HG03460 (cell line): ENCODE results near the gene DLG5.

ENCODE experiments used
- ATAC-seq: cut with Tn5 transposase; IDR thresholded peaks from one replicate; pipeline ENCODE4 v1.9.1; 2021; ENCODE audit not compliant: unreplicated experiment

DLG5 gene

GRCh38 chr10:77896058-77896457, 30.5 kb downstream of the DLG5 start:
- no peak for ATAC-seq

GRCh38 chr10:77894058-77894457, 32.5 kb downstream of the DLG5 start:
- ATAC-seq, result no peak

- no peak for ATAC-seq
These were observed 33.2 kb downstream of the DLG5 start for GRCh38 chr10:77893386-77893785.

GRCh38 chr10:77892761-77893160, 33.8 kb downstream of the DLG5 start:
- ATAC-seq, result no peak

DNA sequence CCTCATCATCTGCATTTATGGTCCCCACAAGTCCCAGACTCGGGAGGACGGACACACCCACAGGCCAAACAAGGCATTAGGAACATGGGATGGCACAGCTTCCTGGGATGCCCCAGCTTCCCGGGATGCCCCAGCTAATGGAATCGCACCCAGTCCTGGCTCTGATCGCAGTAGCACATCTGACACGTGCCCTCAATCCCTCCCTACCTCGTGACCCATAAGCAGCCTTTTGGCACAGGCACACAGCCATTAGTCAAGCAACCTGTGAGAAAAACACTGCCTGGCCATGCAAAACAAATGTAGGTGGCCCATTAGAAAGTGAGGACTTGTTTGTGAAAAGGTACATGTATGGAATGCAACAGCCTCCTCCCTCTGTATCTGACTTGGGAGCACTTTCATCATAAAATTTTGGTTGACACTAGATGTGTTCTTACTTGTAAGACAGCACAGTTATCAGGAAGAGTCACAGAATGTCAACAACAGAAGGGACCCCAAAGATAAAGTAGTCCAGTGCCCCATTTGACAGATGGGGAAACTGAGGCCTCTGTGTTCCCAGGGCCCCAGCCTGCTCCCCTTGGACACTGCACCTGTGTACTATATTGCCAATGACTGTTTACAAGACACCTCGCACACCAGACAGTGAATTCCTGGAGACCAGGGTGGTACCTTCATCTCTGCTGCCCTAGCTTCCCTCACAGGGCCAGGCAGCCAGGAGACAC, 34.4 kb downstream of the DLG5 start:
- ATAC-seq, result no peak

GRCh38 chr10:77890097-77890496, 36.5 kb downstream of the DLG5 start:
- no peak for ATAC-seq

- no peak for ATAC-seq
These were observed 37.2 kb downstream of the DLG5 start for GRCh38 chr10:77889277-77889903.

- no peak for ATAC-seq
These were observed 38.2 kb downstream of the DLG5 start for GRCh38 chr10:77888356-77888703.

DNA sequence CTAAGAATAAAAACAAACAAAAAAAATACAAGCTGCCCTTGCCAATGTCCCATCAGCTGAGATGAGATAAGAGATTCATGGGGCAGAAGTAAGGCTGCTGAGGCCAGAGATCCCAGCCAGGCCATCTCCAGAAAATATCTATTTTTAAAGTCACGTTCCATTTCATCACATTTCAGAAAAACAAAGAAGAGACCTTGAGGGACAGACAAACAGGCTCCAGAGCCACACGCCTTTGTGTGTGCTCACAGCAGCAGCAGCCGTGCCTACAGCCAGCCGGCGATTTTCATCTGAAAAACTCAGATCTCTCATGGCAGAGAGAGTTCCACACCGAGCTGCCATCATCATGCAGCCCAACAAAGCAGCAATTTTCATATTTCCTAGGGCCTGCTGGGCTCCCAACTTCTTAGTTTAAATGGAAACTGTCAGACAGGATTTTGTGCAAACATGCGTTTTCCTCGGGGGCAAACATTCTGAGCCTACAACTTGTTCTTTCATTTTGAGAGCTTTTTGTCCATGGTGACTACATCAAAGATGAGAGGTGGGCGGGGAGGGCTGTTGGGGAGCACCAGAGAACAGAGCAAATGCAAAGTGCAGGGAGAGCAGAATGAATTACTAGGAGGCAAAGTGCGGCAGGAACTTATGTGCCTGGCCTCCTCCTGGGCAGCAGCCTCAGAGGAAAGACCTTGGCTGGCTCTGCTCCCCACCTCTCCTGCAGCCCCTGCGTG, 38.8 kb downstream of the DLG5 start:
- ATAC-seq, result no peak

DNA sequence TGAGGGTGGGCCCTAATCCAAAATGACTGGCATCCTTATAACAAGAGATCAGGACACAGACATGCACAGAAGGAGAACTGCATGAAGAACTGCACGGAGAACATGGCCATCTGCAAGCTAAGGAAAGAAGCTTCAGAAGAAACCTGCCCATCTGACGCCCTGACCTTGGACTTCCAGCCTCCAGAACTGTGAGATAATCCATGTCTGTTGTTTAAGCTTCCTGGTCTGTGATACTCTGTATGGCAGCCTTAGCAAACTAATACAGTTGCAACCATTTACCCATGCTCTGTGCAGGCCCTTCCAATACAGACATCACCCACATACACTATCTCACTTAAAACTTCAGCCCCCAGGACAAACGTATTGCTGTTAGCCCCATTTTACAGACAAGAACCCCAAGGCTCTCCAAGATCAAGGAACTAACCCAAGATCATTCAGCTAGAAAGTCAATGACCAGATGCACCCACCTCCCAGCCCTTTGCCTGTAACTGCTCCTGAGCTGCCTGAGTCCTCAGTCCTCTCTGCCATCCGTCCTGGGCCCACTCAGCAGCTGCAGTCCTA, 39.7 kb downstream of the DLG5 start:
- no peak for ATAC-seq

- no peak for ATAC-seq
These were observed 42.4 kb downstream of the DLG5 start for GRCh38 chr10:77884181-77884580.

DNA sequence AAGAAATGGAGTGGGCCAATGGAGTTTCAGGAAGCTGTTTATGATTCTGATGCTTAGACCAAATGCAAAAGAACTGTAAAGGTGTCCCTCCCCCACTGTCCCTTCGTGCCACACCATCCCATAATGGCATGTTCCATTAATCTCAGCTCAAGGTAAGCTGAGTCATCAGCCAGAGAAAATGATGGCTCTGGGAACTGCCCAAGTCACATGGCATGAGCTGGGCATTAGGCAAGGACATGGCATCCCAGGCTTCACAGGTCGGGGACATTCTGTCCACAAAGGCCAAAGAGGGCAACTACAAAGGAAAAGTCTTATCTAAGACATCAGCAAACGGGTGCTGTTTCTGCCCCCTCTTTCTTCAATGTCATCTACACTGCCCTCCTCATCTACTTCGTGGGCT, 44.9 kb downstream of the DLG5 start:
- ATAC-seq, result no peak

GRCh38 chr10:77881222-77881621, 45.3 kb downstream of the DLG5 start:
- no peak for ATAC-seq

DNA sequence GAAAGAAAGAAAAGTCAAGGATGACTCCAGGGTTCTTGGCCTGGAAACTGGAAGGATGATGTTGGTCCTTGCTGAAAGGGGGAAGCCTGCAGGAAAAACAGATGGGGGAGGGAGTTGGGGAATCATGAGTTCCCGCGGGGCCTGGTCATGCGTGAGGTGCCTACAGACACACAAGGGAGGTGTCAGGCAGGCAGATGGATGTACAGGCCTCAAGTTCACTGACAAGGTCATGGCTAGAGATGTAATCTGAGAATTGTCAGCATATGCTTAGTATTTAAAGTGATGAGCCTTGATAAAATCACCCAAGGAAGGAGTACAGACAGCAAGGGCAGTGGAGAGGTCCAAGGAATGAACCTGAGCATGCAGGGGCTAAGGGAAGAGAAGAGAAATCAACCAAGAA, 46.8 kb downstream of the DLG5 start:
- ATAC-seq, result no peak

DNA sequence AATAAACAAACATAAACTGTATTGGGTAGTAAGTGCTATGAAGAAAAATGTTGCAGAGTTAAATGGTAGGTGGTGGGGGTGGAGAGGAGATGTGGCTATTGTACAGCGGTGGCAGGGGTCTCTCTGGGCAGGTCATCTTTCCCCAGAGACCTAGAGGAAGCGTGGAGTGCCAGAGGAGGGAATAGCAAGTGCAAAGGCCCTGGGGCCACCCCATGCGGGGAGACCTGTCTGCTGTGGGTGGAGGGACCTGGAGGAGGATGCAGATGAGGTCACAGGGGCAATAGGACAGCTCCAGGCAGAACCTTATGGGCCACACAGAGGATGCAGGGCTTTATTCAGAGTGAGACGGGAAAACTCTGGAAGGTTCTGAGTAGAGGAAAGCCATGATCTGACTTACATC, 47.5 kb downstream of the DLG5 start:
- ATAC-seq, result no peak

GRCh38 chr10:77877441-77878344, 48.9 kb downstream of the DLG5 start:
- no peak for ATAC-seq

DNA sequence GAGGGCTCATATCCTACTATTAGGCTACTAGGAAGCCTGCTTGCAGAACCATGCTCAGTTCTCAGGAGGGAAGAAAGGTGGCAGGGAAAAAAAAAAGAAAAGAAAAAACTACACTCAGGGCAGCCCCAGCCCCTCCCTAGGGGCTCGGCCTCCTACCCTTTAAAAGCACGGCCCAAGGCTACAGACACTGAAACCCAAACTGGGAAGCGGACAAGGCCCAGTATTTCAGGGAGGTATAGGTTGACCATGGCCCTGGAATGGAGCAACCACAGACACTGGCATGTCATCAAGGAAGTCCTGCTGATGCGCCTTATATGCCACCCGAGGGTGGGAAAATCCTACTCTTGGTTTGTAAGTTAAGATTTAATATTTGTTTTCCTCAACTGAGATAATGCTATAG, 50.8 kb downstream of the DLG5 start:
- ATAC-seq, result no peak

DNA sequence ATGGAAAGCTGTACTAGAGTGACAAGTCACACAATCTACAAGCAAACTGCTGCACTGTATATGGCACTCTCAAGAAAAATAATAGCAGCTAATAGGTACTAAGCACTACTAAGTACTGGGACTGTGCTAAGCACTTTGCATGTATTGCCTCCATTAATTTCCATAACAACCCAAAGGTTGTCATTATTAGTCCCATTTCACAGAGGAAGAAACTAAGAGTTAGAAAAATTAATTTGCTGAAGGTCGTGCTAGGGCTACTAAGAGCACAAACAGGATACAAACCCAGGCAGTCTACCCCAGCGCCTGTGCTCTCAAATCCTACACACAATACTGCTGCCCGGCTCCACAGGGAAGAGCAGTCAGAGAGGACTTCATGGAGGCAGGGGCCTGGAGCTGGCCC, 51.7 kb downstream of the DLG5 start:
- ATAC-seq, result no peak

GRCh38 chr10:77873536-77874380, 52.8 kb downstream of the DLG5 start:
- peak; percentile 90 for ATAC-seq

GRCh38 chr10:77872947-77873535, 53.5 kb downstream of the DLG5 start:
- ATAC-seq, result no peak
